Measurements from ENCODE around the gene MAP2K3.
"Not testable (repeated sequence)": the region's sequence is repeated elsewhere in the genome, so short reads cannot be mapped to it uniquely, and the experiment has no call there.

GRCh38 chr17:21343061-21343949 is 58.8 kb downstream of the MAP2K3 start:
- not testable (repeated sequence) for TF ChIP-seq EZH2 (IDR thresholded peaks at IDR 0.05; ENCODE audit: borderline replicate concordance, control insufficient read depth, low read depth, low read length); YY1 (IDR thresholded peaks at IDR 0.05; ENCODE audit: low read depth, low read length); CTCF (IDR thresholded peaks at IDR 0.05 in 2 of 3, conservative IDR thresholded peaks at IDR 0.05 in 1 of 3; ENCODE audit: control insufficient read depth in 2 of 3, extremely low read depth in 1 of 3, insufficient read depth in 1 of 3, low read depth in 3 of 3, low read length in 3 of 3); KAT2A (conservative IDR thresholded peaks at IDR 0.05; ENCODE audit: control insufficient read depth, low read depth, low read length); POLR2A (IDR thresholded peaks at IDR 0.05; ENCODE audit: low read depth, low read length); ZNF274 (IDR thresholded peaks at IDR 0.05; ENCODE audit: insufficient read depth, insufficient read length)
